ENCODE results near the gene TMEM244.
"Not testable (repeated sequence)": the region's sequence is repeated elsewhere in the genome, so short reads cannot be mapped to it uniquely, and the experiment has no call there.

Gene TMEM244

GRCh38 chr6:129860908-129861665 lies at the start of gene TMEM244:
Gene TMEM244, minus strand, starts transcription at chr6:129861315. Its CDS starts 127 bp downstream, at chr6:129861188.
- no peak for FAIRE-seq
- no peak for DNase-seq (ENCODE audit: low spot score)

- no peak for FAIRE-seq
- DNase-seq (ENCODE audit: low spot score), result no peak
Measured at GRCh38 chr6:129908858-129909257, 47.7 kb upstream of the TMEM244 start.

GRCh38 chr6:129908356-129908755 lies 47.2 kb upstream of the TMEM244 start:
- FAIRE-seq (no peak), DNase-seq (ENCODE audit: low spot score) (no peak)

- FAIRE-seq (no peak), DNase-seq (ENCODE audit: low spot score) (no peak)
Measured at GRCh38 chr6:129906515-129907077, 45.5 kb upstream of the TMEM244 start.

- DNase-seq (ENCODE audit: low spot score), result no peak
- no peak for FAIRE-seq
Measured at GRCh38 chr6:129903082-129903481, 42.0 kb upstream of the TMEM244 start.

- DNase-seq (ENCODE audit: low spot score) (no peak), FAIRE-seq (no peak)
Measured at GRCh38 chr6:129902681-129903080, 41.6 kb upstream of the TMEM244 start.

DNA sequence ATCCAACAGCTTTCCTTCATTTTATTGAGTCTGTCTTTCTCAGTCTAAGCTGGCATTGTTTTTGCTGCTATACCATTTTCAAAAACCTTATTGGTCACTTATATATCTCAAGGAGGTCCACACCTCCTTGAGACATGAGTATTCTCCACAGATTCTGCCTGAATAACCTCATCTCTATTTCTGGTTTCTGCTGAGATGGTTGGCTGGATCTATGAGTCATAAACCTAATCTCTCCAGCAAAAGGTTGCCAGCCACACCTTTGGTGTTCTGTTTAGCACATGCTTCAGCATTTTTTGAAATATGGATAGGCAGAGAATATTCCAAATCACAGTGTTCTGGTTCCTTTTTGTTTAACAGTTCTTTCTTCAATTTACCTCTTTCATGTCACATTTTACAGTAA lies 40.8 kb upstream of the TMEM244 start:
- FAIRE-seq, result peak; percentile 83

GRCh38 chr6:129895692-129896091 lies 34.6 kb upstream of the TMEM244 start:
- DNase-seq (ENCODE audit: low spot score) (no peak), FAIRE-seq (no peak)

More for the DNA sequence above, 40.8 kb upstream of the TMEM244 start:
- peak; percentile 40 for DNase-seq (ENCODE audit: low spot score)

- no peak for DNase-seq (ENCODE audit: low spot score)
- FAIRE-seq, result no peak
Measured at GRCh38 chr6:129894921-129895320, 33.8 kb upstream of the TMEM244 start.

DNA sequence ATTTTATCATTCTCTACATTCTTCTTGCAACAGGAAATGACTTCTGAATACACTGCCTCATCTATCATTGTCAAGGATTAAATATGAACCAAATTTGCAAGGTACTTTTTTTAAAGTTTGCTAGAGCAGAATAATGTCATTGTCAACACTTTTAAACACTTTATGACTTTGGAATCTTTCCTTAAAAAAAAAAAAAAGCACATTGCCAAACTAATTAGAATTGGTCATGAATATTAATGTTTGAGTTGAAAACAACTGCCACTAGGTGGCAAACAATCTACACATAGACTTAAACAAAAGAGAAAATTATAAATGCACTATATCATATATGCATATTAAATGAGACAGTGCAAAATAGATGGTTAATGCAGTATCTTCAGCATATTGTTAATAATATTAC lies 32.5 kb upstream of the TMEM244 start:
- no peak for FAIRE-seq
- no peak for DNase-seq (ENCODE audit: low spot score)

DNA sequence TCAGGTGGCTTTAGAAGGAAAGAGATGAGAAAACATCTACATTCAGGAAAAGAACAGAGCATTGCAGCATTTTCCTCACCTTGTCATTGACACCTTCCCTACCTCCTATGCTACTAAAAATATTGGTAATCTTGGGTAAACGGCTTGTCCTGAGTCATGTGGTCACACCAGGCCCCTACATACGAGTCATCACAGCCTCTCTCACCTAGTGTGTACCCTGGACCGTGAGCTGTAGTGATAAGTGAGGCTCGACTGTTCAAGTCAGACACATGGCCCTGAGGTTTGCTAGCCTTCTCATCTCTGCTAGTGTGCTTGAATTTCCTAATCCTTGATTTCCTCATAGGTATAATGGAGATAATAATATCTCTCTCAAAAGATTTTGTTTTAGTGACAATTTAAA lies 29.6 kb upstream of the TMEM244 start:
- FAIRE-seq, result no peak
- DNase-seq (ENCODE audit: low spot score), result peak; percentile 13

GRCh38 chr6:129890164-129890563 lies 29.0 kb upstream of the TMEM244 start:
- FAIRE-seq, result no peak
- DNase-seq (ENCODE audit: low spot score), result peak; percentile 33

DNA sequence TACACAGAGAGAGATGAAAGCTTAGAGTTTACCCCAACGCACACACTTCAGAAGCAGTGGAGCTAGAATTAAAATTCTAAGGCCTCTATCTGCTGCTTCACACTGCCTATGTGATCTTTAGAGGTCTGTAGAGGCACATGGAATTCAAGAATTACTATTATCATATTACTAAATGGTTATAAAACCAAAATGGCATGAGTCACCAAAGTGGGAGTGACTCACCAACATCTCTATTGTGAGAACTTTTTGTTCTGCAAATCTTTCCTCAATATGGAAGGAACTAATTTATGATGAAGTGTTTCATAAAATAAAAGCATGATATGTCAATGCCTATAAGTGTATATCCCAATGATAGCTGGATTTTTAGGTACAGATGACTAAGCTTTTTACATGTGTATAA lies 28.5 kb upstream of the TMEM244 start:
- DNase-seq (ENCODE audit: low spot score) (peak; percentile 37), FAIRE-seq (peak; percentile 60)

- no peak for DNase-seq (ENCODE audit: low spot score)
- FAIRE-seq, result no peak
Measured at GRCh38 chr6:129886401-129887155, 25.5 kb upstream of the TMEM244 start.

GRCh38 chr6:129884211-129884610 lies 23.1 kb upstream of the TMEM244 start:
- no peak for FAIRE-seq
- DNase-seq (ENCODE audit: low spot score), result no peak

DNA sequence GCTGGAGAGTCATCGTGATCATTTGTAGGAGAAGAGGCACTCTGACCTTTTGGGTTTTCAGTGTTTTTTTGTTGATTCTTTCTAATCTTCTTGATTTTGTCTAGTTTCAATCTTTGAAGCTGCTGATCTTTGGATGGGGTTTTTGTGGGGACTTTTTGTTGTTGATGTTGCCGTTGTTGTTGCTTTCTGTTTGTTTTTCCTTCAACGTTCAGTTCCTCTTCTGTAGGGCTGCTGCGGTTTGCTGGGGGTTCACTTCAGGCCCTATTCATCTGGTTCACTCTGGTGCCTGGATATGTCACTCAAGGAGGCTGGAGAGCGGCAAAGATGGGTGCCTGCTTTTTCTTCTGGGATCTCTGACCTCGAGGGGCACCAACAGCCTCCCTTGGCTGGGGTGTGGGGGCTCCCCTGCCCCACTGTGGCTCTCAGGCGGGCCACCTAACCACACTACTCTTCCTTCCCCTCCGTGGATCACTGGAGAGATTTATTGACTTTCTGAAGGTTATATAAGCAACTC lies 21.5 kb upstream of the TMEM244 start:
- FAIRE-seq (no peak), DNase-seq (ENCODE audit: low spot score) (no peak)

DNA sequence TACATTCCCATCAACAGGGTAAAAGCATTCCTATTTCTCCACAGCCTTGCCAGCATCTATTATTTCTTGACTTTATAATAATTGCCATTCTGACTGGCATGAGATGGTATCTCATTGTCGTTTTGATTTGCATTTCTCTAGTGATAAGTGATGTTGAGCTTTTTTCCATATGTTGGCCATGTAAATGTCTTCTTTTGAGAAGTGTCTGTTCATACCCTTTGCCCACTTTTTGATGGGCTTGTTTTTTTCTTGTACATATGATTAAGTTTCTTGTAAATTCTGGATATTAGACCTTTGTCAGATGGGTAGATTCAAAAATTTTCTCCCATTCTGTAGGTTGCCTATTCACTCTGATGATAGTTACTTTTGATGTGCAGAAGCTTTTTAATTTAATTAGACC lies 16.8 kb upstream of the TMEM244 start:
- FAIRE-seq; DNase-seq (ENCODE audit: low spot score): not testable (repeated sequence)

- DNase-seq (ENCODE audit: low spot score) (no peak), FAIRE-seq (no peak)
Measured at GRCh38 chr6:129875610-129876520, 14.8 kb upstream of the TMEM244 start.

- no peak for FAIRE-seq
Measured at GRCh38 chr6:129874837-129875236, 13.7 kb upstream of the TMEM244 start.

GRCh38 chr6:129872586-129872985 lies 11.5 kb upstream of the TMEM244 start:
- peak; percentile 81 for FAIRE-seq
- no peak for DNase-seq (ENCODE audit: low spot score)

More at GRCh38 chr6:129874837-129875236, 13.7 kb upstream of the TMEM244 start:
- DNase-seq (ENCODE audit: low spot score), result no peak

DNA sequence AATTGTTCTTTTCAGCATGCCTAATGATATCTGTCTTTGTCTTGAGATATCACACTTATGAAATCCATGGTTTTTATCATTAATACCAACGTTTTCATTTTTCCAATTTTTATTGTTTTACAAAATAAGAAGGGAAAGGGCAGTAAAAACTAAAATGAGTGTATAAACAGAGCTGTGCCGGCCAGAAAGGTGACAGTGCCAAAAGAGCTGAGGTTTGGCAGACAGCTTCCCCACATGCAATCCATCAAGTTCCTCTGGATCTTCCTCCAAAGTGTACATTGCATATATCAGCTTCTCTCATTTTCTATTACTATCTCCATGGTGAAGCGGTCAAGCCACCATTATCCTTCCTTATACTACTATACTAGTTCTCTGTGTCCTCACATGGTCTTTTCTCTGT lies 10.1 kb upstream of the TMEM244 start:
- FAIRE-seq (no peak), DNase-seq (ENCODE audit: low spot score) (no peak)

Data from RCC 7860 (cell line).